Sigmoid colon (tissue), 4 donors: ENCODE data around the gene OR6F1.

Source experiments
- POLR2A ChIP-seq, 2 donors: fragments of 450-650 bp; IDR thresholded peaks; one replicate each; pipeline ENCODE4 v1.6.1; 2016; ENCODE audit warnings: antibody characterized with exemption in 2 of 2, mild to moderate bottlenecking in 2 of 2, moderate library complexity in 2 of 2
- POLR2AphosphoS5 ChIP-seq, 4 donors: sonication (generic); formaldehyde crosslinking; IDR thresholded peaks; one replicate each; pipeline ENCODE4 v1.6.1; 2017; ENCODE audit warnings: antibody characterized with exemption in 4 of 4
- TF ChIP-seq, protein P1 (sequence below), 4 experiments: fragments of 450-650 bp in 3 of 4; fragments of 200-600 bp in 1 of 4; IDR thresholded peaks; one replicate each; pipeline ENCODE4 v1.5.1; 2016 to 2019; ENCODE audit warnings: antibody characterized with exemption in 4 of 4, mild to moderate bottlenecking in 3 of 4, moderate library complexity in 2 of 4

DNA sequence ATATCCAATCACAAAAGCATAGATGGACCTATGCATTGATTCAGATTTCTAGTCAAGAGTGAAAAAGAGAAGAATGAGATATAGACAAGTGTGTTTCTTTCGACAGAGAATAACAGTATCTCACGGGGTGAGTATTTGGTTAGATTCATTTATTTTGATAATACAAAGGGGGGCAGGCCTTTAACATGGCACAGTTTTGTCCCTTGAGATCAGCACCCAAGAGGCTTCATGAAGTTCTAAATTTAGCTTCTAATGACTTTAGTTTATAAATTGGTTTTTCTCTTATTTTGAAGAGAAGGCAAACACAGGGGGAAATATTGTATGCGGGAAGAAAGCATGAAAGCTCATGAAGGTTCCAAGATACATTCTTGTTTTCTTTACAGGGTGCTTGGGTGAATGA, 44.0 kb upstream of the OR6F1 start, which contains the start of gene OR1C1:
- TF ChIP-seq, protein P1, sequence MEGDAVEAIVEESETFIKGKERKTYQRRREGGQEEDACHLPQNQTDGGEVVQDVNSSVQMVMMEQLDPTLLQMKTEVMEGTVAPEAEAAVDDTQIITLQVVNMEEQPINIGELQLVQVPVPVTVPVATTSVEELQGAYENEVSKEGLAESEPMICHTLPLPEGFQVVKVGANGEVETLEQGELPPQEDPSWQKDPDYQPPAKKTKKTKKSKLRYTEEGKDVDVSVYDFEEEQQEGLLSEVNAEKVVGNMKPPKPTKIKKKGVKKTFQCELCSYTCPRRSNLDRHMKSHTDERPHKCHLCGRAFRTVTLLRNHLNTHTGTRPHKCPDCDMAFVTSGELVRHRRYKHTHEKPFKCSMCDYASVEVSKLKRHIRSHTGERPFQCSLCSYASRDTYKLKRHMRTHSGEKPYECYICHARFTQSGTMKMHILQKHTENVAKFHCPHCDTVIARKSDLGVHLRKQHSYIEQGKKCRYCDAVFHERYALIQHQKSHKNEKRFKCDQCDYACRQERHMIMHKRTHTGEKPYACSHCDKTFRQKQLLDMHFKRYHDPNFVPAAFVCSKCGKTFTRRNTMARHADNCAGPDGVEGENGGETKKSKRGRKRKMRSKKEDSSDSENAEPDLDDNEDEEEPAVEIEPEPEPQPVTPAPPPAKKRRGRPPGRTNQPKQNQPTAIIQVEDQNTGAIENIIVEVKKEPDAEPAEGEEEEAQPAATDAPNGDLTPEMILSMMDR (IDR thresholded peaks at IDR 0.05), result no peak
- TF ChIP-seq POLR2AphosphoS5 (IDR thresholded peaks at IDR 0.05), result no peak
- TF ChIP-seq POLR2A (IDR thresholded peaks at IDR 0.05), result no peak
